Mesenchymal stem cell (in vitro differentiated cells and primary cell): ENCODE data around the gene TRIM15.

ENCODE experiments used
- DNase-seq: peaks from one replicate; pipeline ENCODE4 v3.0.0-alpha.2; 2013
- H2AFZ ChIP-seq: one replicate; pipeline ENCODE4 v1.6.1; 2013; ENCODE audit warnings: low read depth, mild to moderate bottlenecking, control low read depth, inconsistent platforms, low read length, moderate library complexity
- H2AK5ac ChIP-seq: 2 replicates; pipeline ENCODE4 v1.6.1; 2013; ENCODE audit warnings: low read length, moderate library complexity, mild to moderate bottlenecking, inconsistent platforms; ENCODE audit not compliant: severe bottlenecking
- H2BK120ac ChIP-seq: one replicate; pipeline ENCODE4 v1.6.1; 2013; ENCODE audit warnings: low read depth, mild to moderate bottlenecking, inconsistent platforms, low read length, moderate library complexity
- H2BK12ac ChIP-seq, 2 experiments: one replicate each; pipeline ENCODE4 v1.6.1; 2013; ENCODE audit warnings: inconsistent platforms in 2 of 2, low read length in 2 of 2, mild to moderate bottlenecking in 2 of 2, moderate library complexity in 2 of 2, control low read depth in 1 of 2
- H2BK15ac ChIP-seq: one replicate; pipeline ENCODE4 v1.6.1; 2013; ENCODE audit warnings: mild to moderate bottlenecking, low read depth, inconsistent platforms; ENCODE audit not compliant: poor library complexity, severe bottlenecking
- H2BK5ac ChIP-seq: 2 replicates; pipeline ENCODE4 v1.6.1; 2013; ENCODE audit warnings: low read depth, mild to moderate bottlenecking, low read length, control low read depth, inconsistent platforms; ENCODE audit not compliant: poor library complexity, severe bottlenecking
- H3K14ac ChIP-seq, 2 experiments: one replicate each; pipeline ENCODE4 v1.6.1; 2013; ENCODE audit warnings: inconsistent platforms in 2 of 2, low read length in 2 of 2, control low read depth in 1 of 2, mild to moderate bottlenecking in 1 of 2, moderate library complexity in 1 of 2
- H3K18ac ChIP-seq, 2 experiments: one replicate each; pipeline ENCODE4 v1.6.1; 2013; ENCODE audit warnings: inconsistent platforms in 2 of 2, low read length in 2 of 2, control low read depth in 1 of 2, low read depth in 1 of 2, mild to moderate bottlenecking in 1 of 2
- H3K23ac ChIP-seq, 2 experiments: one replicate each; pipeline ENCODE4 v1.6.1; 2013; ENCODE audit warnings: inconsistent platforms in 2 of 2, low read length in 2 of 2, mild to moderate bottlenecking in 2 of 2, moderate library complexity in 2 of 2, control low read depth in 1 of 2
- H3K27ac ChIP-seq: 2 replicates; pipeline ENCODE4 v1.5.1; 2013; ENCODE audit warnings: mild to moderate bottlenecking, moderate library complexity, low read length, control low read depth, inconsistent platforms; ENCODE audit not compliant: poor library complexity, severe bottlenecking
- H3K27me3 ChIP-seq, 2 experiments: 2 replicates each; pipeline versions ENCODE4 v1.6.1 to v1.7.0; 2013; ENCODE audit warnings: low read length in 2 of 2, mild to moderate bottlenecking in 2 of 2, moderate library complexity in 2 of 2, control low read depth in 1 of 2, inconsistent platforms in 1 of 2; ENCODE audit not compliant: control insufficient read depth in 1 of 2, insufficient read depth in 1 of 2
- H3K36me3 ChIP-seq, 2 experiments: 2 replicates each; pipeline versions ENCODE4 v1.6.1 to v1.7.0; 2013; ENCODE audit warnings: low read length in 2 of 2, control low read depth in 1 of 2, inconsistent platforms in 1 of 2, low read depth in 1 of 2, mild to moderate bottlenecking in 1 of 2; ENCODE audit not compliant: insufficient read depth in 2 of 2, control insufficient read depth in 1 of 2
- H3K4ac ChIP-seq, 2 experiments: one replicate each; pipeline ENCODE4 v1.6.1; 2013; ENCODE audit warnings: inconsistent platforms in 2 of 2, low read length in 2 of 2, mild to moderate bottlenecking in 2 of 2, moderate library complexity in 2 of 2, control low read depth in 1 of 2, low read depth in 1 of 2
- H3K4me1 ChIP-seq: 2 replicates; pipeline ENCODE4 v1.6.1; 2013; ENCODE audit warnings: low read depth, low read length, control low read depth; ENCODE audit not compliant: control insufficient read depth, insufficient read depth
- H3K4me2 ChIP-seq: 2 replicates; pipeline ENCODE4 v1.6.1; 2013; ENCODE audit warnings: low read length, mild to moderate bottlenecking, inconsistent platforms; ENCODE audit not compliant: poor library complexity, severe bottlenecking
- H3K4me3 ChIP-seq, 2 experiments: 2 replicates each; pipeline versions ENCODE4 v1.5.1 to v1.7.0; 2013; ENCODE audit warnings: low read length in 2 of 2, mild to moderate bottlenecking in 2 of 2, control low read depth in 1 of 2, low read depth in 1 of 2; ENCODE audit not compliant: insufficient read depth in 1 of 2
- H3K79me1 ChIP-seq: replicated peaks from 2 replicates; pipeline ENCODE4 v1.6.1; 2013; ENCODE audit warnings: mild to moderate bottlenecking, control low read depth, low read length, inconsistent platforms; ENCODE audit not compliant: poor library complexity, severe bottlenecking
- H3K9ac ChIP-seq: 2 replicates; pipeline ENCODE4 v1.7.0; 2013; ENCODE audit warnings: mild to moderate bottlenecking, low read length, moderate library complexity
- H3K9me3 ChIP-seq: 2 replicates; pipeline ENCODE4 v1.7.0; 2013; ENCODE audit warnings: mild to moderate bottlenecking, low read length; ENCODE audit not compliant: control insufficient read depth
- H4K8ac ChIP-seq: one replicate; pipeline ENCODE4 v1.6.1; 2013; ENCODE audit warnings: inconsistent platforms, mild to moderate bottlenecking, low read length, moderate library complexity
- H4K91ac ChIP-seq: one replicate; pipeline ENCODE4 v1.6.1; 2013; ENCODE audit warnings: mild to moderate bottlenecking, low read length, inconsistent platforms
- WGBS: methylation state at CpG from one replicate; pipeline ENCODE4 v1.1.7; 2013; ENCODE audit warnings: mixed read lengths; 5-methylcytosine and 5-hydroxymethylcytosine counted together

Gene TRIM15

DNA sequence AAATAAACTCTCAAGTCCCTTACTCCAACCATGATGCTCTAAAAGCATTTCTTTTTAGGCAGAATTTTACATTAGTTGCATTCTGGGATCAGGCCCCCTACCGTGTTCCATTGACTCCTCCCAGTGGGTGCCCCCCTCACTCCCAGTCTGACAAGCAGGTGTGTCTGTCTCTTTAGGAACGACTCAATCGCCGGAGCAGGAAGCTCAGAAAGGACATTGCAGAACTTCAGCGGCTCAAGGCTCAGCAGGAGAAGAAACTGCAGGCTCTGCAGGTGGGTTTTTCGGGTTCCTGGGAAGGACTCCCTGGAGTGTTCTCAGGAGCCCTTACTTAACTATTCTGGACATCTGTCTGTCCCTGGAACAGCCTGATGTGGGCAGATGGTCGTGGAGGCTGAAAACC, 17.5 kb upstream of the TRIM15 start:
- peaks cover 33 to 59% of the 10 kb centered on the region in 2 experiments for H3K27me3 ChIP-seq
- H2BK5ac ChIP-seq = no peak overlapping the region
- H3K9me3 ChIP-seq = no peaks in the 10 kb centered on the region
- no peak for DNase-seq
- no peak overlapping the region for H3K18ac ChIP-seq
- no peak overlapping the region for H3K27ac ChIP-seq
- no peak overlapping the region for H2BK12ac ChIP-seq
- H3K14ac ChIP-seq = no peak overlapping the region
- H4K8ac ChIP-seq = no peak overlapping the region
- no peak overlapping the region for H3K23ac ChIP-seq
- no peak overlapping the region for H2BK15ac ChIP-seq
- no peak overlapping the region for H3K4ac ChIP-seq
- 54% methylated on average over 7 of the region's 7 CpGs for WGBS
- no peak overlapping the region for H3K4me2 ChIP-seq
- H2AFZ ChIP-seq = no peak overlapping the region
- H2BK120ac ChIP-seq = no peak overlapping the region
- H3K4me1 ChIP-seq = no peaks in the 10 kb centered on the region
- H3K9ac ChIP-seq = no peak overlapping the region
- H3K4me3 ChIP-seq = no peak overlapping the region
- H3K36me3 ChIP-seq = no peaks in the 10 kb centered on the region
- H2AK5ac ChIP-seq = no peak overlapping the region
- H4K91ac ChIP-seq = no peak overlapping the region
- H3K79me1 ChIP-seq = no peaks in the 10 kb centered on the region

DNA sequence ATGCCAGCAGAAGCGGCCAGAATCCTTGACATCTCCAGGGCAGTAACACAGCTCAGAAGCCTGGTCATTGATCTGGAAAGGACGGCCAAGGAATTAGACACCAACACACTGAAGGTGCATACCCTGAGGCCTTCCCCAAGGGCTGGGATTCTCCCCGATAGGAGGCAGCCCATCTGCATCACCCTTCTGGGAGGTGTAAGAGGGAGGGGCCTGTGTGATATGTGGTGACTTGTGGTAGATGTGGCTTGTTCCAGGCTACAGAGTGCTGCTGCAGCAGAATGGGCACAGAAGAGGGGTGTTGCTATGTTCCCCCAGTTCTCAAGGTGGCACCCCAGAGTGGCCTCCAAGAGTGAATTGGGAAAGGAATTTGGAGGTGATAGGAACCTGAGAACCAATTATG, 16.2 kb upstream of the TRIM15 start:
- no peak overlapping the region for H3K18ac ChIP-seq
- H3K9me3 ChIP-seq = no peaks in the 10 kb centered on the region
- H2AFZ ChIP-seq = no peak overlapping the region
- H3K4me2 ChIP-seq = no peak overlapping the region
- H3K4me3 ChIP-seq = no peak overlapping the region
- H2BK15ac ChIP-seq = no peak overlapping the region
- H3K27me3 ChIP-seq = peaks cover 23 to 52% of the 10 kb centered on the region in 2 experiments
- H3K36me3 ChIP-seq = no peaks in the 10 kb centered on the region
- no peak overlapping the region for H2BK120ac ChIP-seq
- H2BK5ac ChIP-seq = no peak overlapping the region
- H3K4me1 ChIP-seq = no peaks in the 10 kb centered on the region
- no peak for DNase-seq
- WGBS = 84% methylated on average over 3 of the region's 3 CpGs
- no peak overlapping the region for H3K27ac ChIP-seq
- H3K4ac ChIP-seq = no peak overlapping the region
- H3K23ac ChIP-seq = no peak overlapping the region
- no peak overlapping the region for H4K91ac ChIP-seq
- H3K79me1 ChIP-seq = no peaks in the 10 kb centered on the region
- H2AK5ac ChIP-seq = no peak overlapping the region
- no peak overlapping the region for H3K9ac ChIP-seq
- H3K14ac ChIP-seq = no peak overlapping the region
- no peak overlapping the region for H4K8ac ChIP-seq
- H2BK12ac ChIP-seq = no peak overlapping the region

DNA sequence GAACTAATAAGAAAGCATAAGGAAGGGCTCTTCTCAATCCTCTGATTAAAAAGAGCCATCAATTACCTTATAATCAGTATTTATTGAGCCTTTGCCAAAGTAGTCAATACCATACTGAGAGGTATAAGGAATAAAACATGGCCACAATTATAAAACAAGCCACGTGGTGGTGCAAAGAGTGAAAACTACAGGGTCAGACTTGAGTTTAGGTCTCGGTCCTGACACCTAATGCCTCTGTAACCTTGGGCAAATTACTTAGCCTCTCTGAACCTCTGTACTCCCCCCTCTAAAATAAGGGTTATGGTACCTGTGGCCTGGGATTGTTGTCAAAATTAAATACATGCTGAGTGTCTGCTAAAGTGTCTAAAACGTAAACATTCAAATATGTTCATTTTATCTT, 14.1 kb upstream of the TRIM15 start:
- no peak overlapping the region for H3K4me2 ChIP-seq
- peaks cover 14 to 53% of the 10 kb centered on the region in 2 experiments for H3K27me3 ChIP-seq
- H2BK15ac ChIP-seq = no peak overlapping the region
- H3K4ac ChIP-seq = no peak overlapping the region
- H3K9ac ChIP-seq = no peak overlapping the region
- no peak overlapping the region for H3K23ac ChIP-seq
- no peak for DNase-seq
- no peak overlapping the region for H4K91ac ChIP-seq
- no peak overlapping the region for H2BK12ac ChIP-seq
- peaks cover 4% of the 10 kb centered on the region for H3K4me1 ChIP-seq
- H2AK5ac ChIP-seq = no peak overlapping the region
- H3K27ac ChIP-seq = no peak overlapping the region
- H3K9me3 ChIP-seq = no peaks in the 10 kb centered on the region
- no peaks in the 10 kb centered on the region for H3K79me1 ChIP-seq
- H2AFZ ChIP-seq = no peak overlapping the region
- no peak overlapping the region for H3K4me3 ChIP-seq
- H2BK120ac ChIP-seq = no peak overlapping the region
- no peak overlapping the region for H2BK5ac ChIP-seq
- no peak overlapping the region for H4K8ac ChIP-seq
- WGBS = 38% methylated on average over 1 of the region's 3 CpGs
- no peak overlapping the region for H3K14ac ChIP-seq
- no peaks in the 10 kb centered on the region for H3K36me3 ChIP-seq
- H3K18ac ChIP-seq = no peak overlapping the region

DNA sequence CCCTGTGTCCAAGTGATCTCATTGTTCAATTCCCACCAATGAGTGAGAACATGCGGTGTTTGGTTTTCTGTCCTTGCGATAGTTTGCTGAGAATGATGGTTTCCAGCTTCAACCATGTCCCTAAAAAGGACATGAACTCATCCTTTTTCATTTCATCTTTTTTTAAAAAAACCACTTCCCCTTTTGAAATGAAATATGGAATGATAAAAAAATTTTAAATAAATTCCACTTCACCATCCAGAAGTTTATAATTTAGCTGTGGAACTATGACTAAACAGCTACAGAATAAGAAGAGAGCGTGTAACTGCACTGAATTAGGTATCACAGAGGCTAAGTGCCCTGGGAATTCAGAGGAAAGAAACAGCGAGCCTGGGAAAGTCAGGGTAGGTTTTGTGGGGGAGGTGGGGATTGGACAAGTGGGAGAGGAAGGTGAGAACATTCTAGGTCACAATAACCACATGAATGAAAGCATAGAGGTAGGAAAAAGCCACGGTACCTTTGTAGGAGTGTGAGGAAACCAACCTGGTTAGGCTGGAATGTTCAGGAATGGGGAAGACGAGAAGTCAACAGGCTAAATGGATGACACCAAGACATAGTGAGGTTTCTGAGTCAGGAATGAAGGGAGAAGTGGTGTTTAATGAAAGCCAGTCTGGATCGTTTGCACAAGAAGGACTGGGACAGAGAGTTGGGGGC, 13.3 kb upstream of the TRIM15 start:
- Histone ChIP-seq H4K8ac (no peak overlapping the region), H2BK120ac (no peak overlapping the region), H3K4me2 (no peak overlapping the region), H3K79me1 (no peaks in the 10 kb centered on the region), H2BK15ac (no peak overlapping the region), H3K4ac (no peak overlapping the region), H2BK5ac (no peak overlapping the region), H3K9me3 (no peaks in the 10 kb centered on the region), H3K4me3 (no peak overlapping the region), H2AFZ (no peak overlapping the region), H3K4me1 (peaks cover 7% of the 10 kb centered on the region), H3K36me3 (no peaks in the 10 kb centered on the region), H3K23ac (no peak overlapping the region), H4K91ac (no peak overlapping the region), H3K27ac (no peak overlapping the region), H3K27me3 (peaks cover 7 to 46% of the 10 kb centered on the region in 2 experiments), H3K9ac (no peak overlapping the region), H3K14ac (no peak overlapping the region), H3K18ac (no peak overlapping the region), H2AK5ac (no peak overlapping the region), H2BK12ac (no peak overlapping the region)
- DNase-seq = no peak
- WGBS = 80% methylated on average over 7 of the region's 7 CpGs
